GM12874 (cell line): Measurements from ENCODE around the gene PRKCE.

Experiments used
- CTCF ChIP-seq: IDR thresholded peaks from 2 replicates; pipeline ENCODE4 v1.5.1; 2011; ENCODE audit warnings: low read depth, mild to moderate bottlenecking, control low read depth, low read length, moderate library complexity; ENCODE audit not compliant: insufficient read depth

The PRKCE gene

GRCh38 chr2:45937990-45938389 lies 286.5 kb downstream of the PRKCE start:
- TF ChIP-seq CTCF: no peak

- no peak for TF ChIP-seq CTCF
Observed at GRCh38 chr2:45938649-45939511, 287.4 kb downstream of the PRKCE start.

- TF ChIP-seq CTCF: no peak
Observed at GRCh38 chr2:45941531-45942236, 290.2 kb downstream of the PRKCE start.

DNA sequence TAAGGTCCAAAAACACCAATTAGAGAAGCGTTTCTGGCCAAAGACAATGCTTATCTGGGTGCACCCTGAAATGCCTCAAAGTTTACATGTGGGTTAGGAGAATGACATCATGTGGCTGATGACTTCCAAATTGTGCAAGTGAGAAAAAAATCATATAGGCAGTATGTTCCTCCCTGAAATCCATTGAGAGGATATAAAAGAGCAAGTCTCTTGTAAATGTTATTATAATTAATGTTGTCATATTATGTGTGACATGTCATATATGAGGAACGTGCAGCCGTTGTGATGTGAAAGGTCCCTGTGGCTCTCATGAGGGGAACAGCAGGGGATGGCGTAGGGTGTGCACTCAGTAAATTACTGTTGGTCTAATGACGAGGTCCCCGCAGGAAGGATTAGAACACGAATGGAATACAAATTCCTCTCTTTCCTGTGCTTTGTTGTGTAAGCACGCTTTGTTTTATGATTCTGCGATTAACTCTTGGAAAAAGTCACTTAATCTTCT lies 290.8 kb downstream of the PRKCE start:
- TF ChIP-seq CTCF: no peak

DNA sequence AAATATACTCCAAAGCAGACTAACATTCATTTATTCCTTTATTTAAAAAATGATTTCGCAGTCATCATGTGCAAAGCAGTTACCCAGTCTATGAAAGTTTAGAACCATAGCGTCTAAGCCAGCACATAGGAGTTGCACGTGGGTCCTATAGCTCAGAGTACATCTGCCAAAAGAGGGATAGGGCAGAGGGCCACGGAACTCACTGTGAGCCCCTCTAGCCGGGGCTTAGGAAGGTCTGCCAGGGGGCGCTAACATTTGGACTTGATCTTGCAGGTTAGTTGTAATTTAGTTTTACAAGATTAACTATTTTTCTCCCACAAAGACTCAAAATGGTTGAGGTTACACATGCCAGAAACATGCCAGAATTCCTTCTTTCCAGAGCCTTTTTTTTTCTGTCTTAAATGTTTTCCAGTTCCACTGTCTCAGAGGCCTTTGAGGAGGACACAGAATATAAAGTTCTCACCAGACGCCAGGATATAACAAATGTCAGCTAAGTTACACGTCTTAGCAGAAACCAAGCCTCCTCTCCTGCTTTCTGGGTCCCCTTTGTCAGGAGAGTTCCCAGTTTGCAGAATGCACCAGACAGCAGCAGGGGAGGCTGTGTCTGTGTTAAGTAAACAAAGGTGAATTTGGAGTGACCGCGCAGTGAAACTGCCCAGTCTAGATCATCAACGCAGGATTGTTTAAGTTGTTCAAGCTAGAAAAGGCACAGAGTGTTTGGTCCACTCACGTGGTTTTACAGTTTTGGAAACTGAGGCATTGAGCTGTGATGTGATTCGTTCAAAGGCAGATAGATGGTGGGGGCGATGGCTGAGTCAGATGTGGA lies 292.0 kb downstream of the PRKCE start:
- no peak for TF ChIP-seq CTCF

GRCh38 chr2:45944074-45944473 lies 292.6 kb downstream of the PRKCE start:
- TF ChIP-seq CTCF: no peak

- TF ChIP-seq CTCF: no peak
Observed at GRCh38 chr2:45945302-45945717, 293.8 kb downstream of the PRKCE start.
